Measurements from ENCODE around the gene SCGB1C2.
"Not testable (repeated sequence)": the region's sequence is repeated elsewhere in the genome, so short reads cannot be mapped to it uniquely, and the experiment has no call there.

SCGB1C2 gene
- total RNA-seq, result 0 reads per million in 2 donors

GRCh38 chr17:137166-137807, at the start of gene SCGB1C2:
SCGB1C2 (plus strand) TSS chr17:137569; CDS start chr17:137591, 22 bp downstream.
- not testable (repeated sequence) for DNase-seq

- not testable (repeated sequence) for DNase-seq
Measured at GRCh38 chr17:113111-113510, 24.3 kb upstream of the SCGB1C2 start.

- not testable (repeated sequence) for DNase-seq
Measured at GRCh38 chr17:118339-118917, 18.9 kb upstream of the SCGB1C2 start.

GRCh38 chr17:133932-134331, 3.4 kb upstream of the SCGB1C2 start:
- not testable (repeated sequence) for DNase-seq

GRCh38 chr17:134332-134785, 3.0 kb upstream of the SCGB1C2 start:
- DNase-seq, result peak; percentile 27

- DNase-seq, result not testable (repeated sequence)
Measured at GRCh38 chr17:135022-135421, 2.3 kb upstream of the SCGB1C2 start.

- not testable (repeated sequence) for DNase-seq
Measured at GRCh38 chr17:135895-136294, 1.5 kb upstream of the SCGB1C2 start.

- peak; percentile 65 for DNase-seq
Measured at GRCh38 chr17:136531-136930, 838 bp upstream of the SCGB1C2 start.

- DNase-seq, result not testable (repeated sequence)
Measured at GRCh38 chr17:139401-140205, 2.2 kb downstream of the SCGB1C2 start.

GRCh38 chr17:142102-142661, 4.8 kb downstream of the SCGB1C2 start:
- no peak for DNase-seq

GRCh38 chr17:142876-143784, 5.8 kb downstream of the SCGB1C2 start:
- DNase-seq, result no peak

GRCh38 chr17:143785-144281, 6.5 kb downstream of the SCGB1C2 start:
- DNase-seq, result peak; percentile 86

- DNase-seq, result no peak
Measured at GRCh38 chr17:144936-145670, 7.7 kb downstream of the SCGB1C2 start.

- no peak for DNase-seq
Measured at GRCh38 chr17:145671-146541, 8.5 kb downstream of the SCGB1C2 start.

- no peak for DNase-seq
Measured at GRCh38 chr17:146546-146945, 9.2 kb downstream of the SCGB1C2 start.

GRCh38 chr17:146983-147761, 9.8 kb downstream of the SCGB1C2 start:
- DNase-seq, result no peak

- no peak for DNase-seq
Measured at GRCh38 chr17:147796-148740, 10.7 kb downstream of the SCGB1C2 start.

GRCh38 chr17:148757-149156, 11.4 kb downstream of the SCGB1C2 start:
- DNase-seq, result no peak

Data from T-helper 9 cell (primary cell).